HG03460 (cell line): Measurements from ENCODE around the gene C11orf68.
"Not testable (repeated sequence)": the region's sequence is repeated elsewhere in the genome, so short reads cannot be mapped to it uniquely, and the experiment has no call there.

Experiments used
- ATAC-seq: cut with Tn5 transposase; IDR thresholded peaks from one replicate; pipeline ENCODE4 v1.9.1; 2021; ENCODE audit not compliant: unreplicated experiment

C11orf68 gene

GRCh38 chr11:65915101-65915820 is 3.6 kb downstream of the C11orf68 start:
- no peak for ATAC-seq

GRCh38 chr11:65912845-65913244 is 6.0 kb downstream of the C11orf68 start:
- no peak for ATAC-seq

DNA sequence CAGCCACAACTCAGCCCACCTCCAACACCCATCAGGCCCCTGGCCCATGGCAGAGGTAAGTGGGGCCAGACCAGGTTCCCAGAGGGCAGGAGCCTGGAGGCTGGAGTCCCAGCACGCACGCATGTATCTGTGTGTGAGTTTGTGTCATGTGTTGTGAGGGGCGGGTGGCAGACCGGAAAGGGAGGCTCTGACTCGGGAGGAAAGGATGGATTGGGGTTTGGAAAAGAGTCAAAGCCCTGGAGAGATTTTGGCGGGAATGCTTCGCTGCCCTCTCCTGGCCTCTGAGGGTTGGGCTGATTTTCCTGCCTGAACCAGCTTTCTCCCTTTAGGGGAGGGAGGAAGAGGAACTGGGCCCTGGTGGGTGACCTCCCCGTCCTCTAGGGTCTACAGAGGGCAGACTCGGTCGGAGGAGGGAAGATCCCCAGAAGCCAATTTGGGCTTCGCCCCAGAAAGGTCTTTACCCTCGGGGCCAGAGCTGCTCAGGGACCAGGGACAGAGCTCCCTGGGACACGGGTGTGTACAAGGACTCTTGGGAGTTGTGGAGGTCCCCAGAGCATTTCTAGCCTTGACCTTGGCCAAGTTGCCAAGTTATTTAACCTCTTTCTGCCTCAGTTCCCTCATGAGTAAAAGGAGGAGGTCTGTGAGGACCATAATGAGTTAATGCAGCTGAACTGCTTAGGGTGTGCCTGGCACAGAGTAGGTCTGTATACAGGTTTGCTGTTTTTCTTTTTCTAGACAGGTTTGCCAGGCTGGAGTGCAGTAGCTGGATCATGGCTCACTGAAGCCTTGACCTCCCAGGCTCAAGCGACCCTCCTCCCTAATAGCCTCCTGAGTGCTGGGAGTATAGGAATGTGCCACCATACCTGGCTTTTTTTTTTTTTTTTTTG is 6.9 kb downstream of the C11orf68 start:
- no peak for ATAC-seq

- no peak for ATAC-seq
These were observed 11.0 kb downstream of the C11orf68 start for GRCh38 chr11:65907878-65908277.

DNA sequence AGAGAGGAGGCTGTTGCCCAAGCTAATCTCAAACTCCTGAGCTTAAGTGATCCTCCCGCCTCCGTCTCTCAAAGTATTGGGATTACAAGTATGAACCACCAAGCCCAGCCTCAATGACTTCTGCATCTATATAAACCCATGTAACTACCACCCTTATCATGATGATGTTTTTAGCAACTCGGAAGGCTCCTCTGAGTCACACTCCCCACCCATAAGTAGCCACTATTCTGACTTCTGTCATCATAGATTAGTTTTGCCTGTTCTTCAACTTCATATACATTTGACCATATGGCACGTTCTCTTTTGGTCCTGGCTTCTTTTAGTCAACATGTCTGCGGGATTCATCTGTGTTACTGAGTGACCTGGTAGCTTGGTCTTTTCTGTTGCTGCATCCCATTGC is 12.3 kb downstream of the C11orf68 start:
- no peak for ATAC-seq

DNA sequence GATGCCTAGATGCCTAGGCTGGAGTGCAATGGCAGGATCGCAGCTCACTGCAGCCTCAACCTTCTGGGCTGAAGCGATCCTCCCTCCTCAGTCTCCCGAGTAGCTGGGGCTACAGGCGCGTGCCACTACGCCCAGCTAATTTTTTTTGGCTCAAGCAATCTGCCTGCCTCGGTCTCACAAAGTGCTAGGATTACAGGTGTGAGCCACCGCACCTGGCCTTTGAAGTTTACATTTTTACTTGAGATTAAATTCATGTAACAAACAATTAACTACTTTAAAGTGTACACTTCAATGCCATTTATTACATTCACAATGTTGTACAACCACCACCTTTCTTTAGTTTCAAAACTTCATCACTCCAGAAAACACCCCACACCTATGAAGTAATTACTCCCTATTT is 15.1 kb downstream of the C11orf68 start:
- ATAC-seq: no peak

GRCh38 chr11:65903068-65903481 is 15.8 kb downstream of the C11orf68 start:
- ATAC-seq: no peak

- no peak for ATAC-seq
These were observed 18.0 kb downstream of the C11orf68 start for GRCh38 chr11:65900899-65901180.

DNA sequence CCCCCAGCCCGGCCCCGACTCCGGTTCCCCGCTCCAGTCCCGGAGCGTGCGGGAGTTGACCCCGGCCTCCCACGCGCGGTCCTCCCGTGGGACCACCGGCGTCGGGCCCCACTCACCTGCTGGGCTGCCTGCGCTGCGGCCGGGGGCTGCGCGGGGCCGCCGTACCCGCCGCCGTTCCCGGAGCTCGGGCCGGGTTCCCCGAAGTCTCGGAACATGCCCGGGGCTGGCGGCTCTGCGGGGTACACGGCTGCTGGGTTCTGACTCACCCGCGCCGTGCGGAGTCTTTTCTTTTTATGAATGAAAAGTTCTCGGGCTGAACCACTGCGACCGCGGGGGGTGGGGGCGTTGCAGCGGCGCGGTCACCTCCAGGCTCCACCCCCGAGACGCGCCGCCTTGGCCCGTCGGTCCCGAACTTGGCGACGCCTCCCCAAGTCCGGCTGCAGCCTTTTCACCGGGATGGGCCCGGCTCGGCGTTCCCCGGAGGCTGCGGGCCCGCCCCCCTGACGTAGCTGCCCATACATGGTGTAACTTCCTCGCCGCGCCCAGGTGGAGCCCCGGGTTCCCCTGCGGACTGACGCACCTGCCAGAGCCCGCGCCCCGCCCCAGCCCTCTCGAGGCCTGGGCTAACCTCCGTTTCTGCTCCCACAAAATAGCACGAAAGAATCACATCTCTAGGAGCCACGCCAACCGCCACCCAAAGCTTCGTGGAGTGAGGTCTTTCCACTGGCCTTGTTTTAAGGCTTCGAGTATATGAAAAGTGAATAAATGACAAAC is 18.6 kb downstream of the C11orf68 start, which contains the start of gene FOSL1:
Gene FOSL1 (minus strand): TSS at position 264 of the 774 bp plus-strand sequence. CDS start 49 bp downstream, at position 215.
- ATAC-seq: peak; percentile 76

DNA sequence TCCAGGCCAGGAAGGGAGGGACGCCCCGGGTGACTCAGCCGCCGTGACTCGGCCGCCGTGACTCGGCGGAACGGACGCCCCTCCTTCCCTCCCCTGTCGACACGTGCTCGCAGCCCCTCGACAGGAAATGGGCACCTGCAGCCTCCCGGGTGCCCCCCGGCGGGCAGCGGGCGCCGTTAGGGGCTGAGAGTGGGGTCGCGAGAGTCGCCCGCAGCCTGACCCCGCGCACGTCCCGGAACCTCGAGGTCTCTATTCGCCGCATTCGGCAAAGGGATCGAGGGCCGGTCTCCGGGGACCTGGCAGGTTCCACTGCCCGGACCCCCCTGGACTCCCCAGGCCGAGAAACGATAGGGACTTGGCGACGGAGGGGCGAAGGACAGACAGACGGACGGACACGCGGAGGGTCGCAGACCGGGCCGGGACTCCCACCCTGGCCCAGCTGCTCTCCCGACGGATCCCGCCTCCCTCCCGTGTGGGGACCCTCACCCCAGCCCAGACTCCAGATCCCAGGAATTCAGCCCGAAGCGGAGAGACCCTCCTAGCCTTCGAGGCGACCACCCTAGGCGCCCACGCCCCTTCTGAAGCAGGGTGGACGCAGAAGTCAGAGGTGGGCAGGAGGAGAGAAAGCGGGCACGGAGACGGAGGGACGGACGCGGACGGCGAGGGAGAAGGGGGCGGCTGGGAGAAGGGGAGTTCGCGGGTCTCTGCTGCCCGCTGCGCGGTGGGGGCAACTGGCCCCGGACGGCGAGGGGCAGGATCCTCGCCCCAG is 19.3 kb downstream of the C11orf68 start:
- ATAC-seq: no peak

- ATAC-seq: no peak
These were observed 20.1 kb downstream of the C11orf68 start for GRCh38 chr11:65898656-65899355.

GRCh38 chr11:65897020-65897471 is 21.8 kb downstream of the C11orf68 start:
- no peak for ATAC-seq

DNA sequence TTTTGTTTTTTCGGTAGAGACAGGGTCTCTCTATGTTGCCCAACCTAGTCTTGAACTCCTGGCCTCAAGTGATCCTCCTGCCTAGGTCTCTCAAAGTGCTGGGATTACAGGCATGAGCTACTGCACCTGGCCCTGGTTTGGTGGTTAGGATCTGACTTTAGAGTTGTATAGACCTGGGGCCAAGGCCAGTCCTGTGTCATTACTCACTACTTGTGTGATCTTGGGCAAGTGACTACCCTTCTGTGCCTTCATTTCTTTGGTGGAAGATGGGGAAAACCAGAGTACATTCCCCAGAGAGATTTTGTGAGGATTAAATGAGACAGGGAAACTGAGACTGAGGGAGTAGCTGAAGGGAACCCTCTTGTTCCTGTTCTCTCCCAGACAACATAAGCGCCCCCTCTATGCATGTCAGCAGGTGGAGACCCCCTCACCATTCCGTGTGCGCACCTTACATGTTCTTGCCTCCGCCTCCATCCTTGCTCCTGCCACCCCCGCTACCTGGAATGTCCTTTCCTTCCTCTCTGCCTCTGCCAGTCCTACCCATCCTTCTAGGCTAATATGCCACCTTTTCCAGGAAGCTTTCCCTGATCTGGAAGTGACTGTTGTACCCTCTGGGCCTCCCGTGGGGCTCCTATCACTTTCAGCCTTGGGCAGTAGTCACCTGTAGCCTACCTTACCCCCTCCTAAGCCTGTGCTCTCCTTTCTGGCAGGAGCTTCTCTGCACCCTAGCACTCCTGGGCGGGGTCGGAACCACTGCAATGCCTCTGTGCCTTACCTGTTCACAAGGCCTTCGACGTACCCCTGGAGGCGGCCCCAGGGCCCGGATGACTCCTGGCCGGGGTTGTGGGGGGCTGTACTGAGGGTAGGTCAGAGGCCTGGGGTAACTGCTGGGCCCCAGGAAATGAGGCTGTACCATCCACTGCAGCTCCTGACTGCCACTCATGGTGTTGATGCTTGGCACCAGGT is 22.5 kb downstream of the C11orf68 start:
- ATAC-seq: no peak

DNA sequence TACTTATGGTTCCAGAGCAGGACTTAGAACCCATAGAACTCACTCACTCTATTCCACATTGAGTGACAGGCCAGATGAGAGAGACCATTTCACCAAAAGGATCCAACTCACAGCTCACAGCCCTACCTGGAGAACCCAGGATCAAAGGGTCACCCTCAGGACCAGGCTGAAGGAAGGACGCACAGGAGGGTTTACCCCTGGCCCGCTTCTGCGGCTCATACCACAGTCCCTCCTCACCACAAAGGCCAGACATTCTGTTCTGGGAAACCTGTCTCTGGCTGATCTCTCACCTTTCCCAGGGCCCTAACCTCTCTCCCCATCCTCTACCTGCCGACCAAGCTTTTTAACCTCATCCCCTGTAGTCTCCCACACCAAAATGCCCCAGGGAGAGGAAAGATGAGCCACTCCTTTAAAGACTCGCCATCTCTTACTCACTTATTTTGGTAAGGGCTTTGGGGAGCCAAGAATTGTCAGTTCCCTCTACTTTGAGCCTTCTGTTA is 23.3 kb downstream of the C11orf68 start:
- no peak for ATAC-seq

- ATAC-seq: no peak
These were observed 24.7 kb downstream of the C11orf68 start for GRCh38 chr11:65894034-65894591.

DNA sequence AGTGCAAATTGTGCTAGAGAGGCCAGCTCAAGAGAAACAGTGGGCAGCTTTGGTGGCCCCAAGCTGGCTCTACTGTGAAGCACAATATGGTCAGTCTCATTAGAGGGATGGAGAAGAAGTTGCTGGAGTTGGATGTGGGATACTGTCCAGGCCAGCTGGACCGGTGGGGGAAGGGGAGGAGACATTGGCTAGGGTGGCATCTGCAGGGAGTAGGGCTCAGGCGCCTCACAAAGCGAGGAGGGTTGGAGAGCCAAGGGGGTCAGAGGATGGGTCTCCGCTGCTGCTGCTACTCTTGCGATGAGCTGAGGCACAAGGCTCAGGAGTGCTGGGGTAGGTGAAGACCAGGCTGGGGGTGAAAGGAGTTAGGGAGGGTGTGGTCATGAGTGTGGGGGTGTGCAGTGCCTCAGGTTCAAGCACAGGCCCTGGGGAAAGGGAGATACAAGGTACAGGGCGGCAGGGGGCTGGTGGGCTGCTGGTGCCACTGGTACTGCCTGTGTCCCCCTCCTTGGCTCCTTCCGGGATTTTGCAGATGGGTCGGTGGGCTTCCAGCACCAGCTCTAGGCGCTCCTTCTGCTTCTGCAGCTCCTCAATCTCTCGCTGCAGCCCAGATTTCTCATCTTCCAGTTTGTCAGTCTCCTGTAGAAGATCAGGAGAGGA is 26.1 kb downstream of the C11orf68 start:
- ATAC-seq: no peak

- ATAC-seq: not testable (repeated sequence)
These were observed 26.7 kb downstream of the C11orf68 start for GRCh38 chr11:65892137-65892540.
